Left colon (tissue), 2 donors: Measurements from ENCODE around the gene CREB3L2. TPM values are rescaled to one million over a fixed set of nuclear protein-coding genes. Genes with fewer than 3 reads are reported as not detected.
A peak's percentile ranks its signal among the peaks of the same experiment; 100 is the strongest.
"Not testable (repeated sequence)": the region's sequence is repeated elsewhere in the genome, so short reads cannot be mapped to it uniquely, and the experiment has no call there.

ENCODE experiments used
- ATAC-seq: fragments of 200-7000 bp; cut with Tn5 transposase; one replicate; pipeline ENCODE4 v1.9.1; 2020; ENCODE audit warnings: mild to moderate bottlenecking, moderate library complexity
- DNase-seq, 2 donors: peaks; one replicate each; pipeline ENCODE4 v3.0.0-alpha.2; 2020
- intact Hi-C, 2 donors: fragments of 100-400 bp; cut with DNase I in 1 of 2; cut with micrococcal nuclease in 1 of 2; formaldehyde crosslinking; loops; one replicate each; pipeline versions ENCODE4 v1.11.2 to v1.14.0; 2022; cut with DNase I, micrococcal nuclease
- total RNA-seq, 2 donors: library from RNA; stranded (reverse); fragmentation: NEBNext Ultra II Directional; extraction: Animal tissue kit (Norgen Biotek cat#: 25700); gene quantifications; one replicate each; pipeline ENCODE4 v1.2.1, GENCODE V29; 2021
- donor health status: DM: no; HTN: no; CAD: no.
- donor health status: DM: yes; HTN: yes; CAD: no.

Gene CREB3L2
- total RNA-seq, 2 donors from 2014 or later = 39.2 to 41.5 TPM

DNA sequence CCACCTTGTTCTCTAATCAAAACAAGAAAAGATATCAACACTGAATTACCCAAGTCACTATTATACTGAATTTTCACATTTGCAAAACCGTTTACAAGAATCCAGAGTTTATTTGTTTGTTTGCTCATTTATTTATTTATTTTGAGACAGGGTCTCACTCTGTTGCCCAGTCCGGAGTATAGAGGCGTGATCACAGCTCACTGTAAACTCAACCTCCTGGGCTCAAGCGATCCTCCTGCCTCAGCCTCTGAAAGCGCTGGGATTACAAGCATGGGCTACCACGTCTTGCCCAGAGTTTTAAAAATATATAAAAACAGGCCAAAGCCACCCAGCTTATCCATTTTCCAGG is 8.5 kb downstream of the CREB3L2 start:
- intact Hi-C loops = loop anchor here in 1 of 2 donors (10.0 kb wide), 1 partner anchor 49 kb away; no protein-coding TSS in a partner anchor
- DNase-seq (no peak), ATAC-seq (no peak)

DNA sequence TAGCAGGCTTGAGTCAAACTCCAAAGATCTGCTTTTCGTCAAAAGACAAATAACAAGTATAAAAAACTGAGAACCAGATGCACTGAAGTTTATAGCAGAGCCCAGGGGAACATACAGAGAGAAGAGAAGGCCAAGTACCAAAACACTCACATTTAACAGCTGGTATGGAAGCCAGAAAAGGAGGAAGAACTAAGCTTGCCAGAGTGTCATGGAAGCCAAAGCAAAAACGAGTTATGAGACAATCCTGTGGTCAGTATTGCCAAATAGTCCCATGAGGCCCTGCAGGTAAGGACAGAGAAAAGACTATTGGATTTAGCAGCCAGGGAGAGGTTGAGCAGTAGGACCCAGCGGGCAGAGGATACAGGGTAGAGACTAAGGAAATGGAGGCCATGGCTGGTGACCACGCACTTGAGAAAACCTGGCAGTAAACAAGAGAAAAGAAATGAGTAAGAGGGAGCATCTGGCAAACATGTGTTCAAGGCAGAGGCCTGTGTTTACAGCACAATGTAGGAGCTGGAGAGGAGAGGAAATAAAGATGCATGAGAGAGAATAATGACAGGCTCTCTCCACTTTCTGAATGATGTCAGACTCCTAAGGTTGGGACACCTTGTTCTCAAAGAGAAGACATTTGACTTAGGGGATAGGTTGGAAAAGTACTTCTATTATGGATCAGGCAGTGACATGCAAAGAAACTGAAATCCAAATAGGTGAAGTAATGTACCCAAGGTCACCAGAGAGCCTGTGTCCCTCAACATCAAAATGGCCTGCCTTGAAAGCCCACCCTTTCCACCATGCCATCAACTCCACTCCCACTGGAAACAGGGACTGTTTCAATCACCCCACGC is 9.1 kb downstream of the CREB3L2 start:
- peak in 1 of 2 donors; percentile 75 for DNase-seq
- intact Hi-C loops = loop anchor here in 1 of 2 donors (10.0 kb wide), 1 partner anchor 48 kb away; no protein-coding TSS in a partner anchor
- peak; percentile 46 for ATAC-seq

DNA sequence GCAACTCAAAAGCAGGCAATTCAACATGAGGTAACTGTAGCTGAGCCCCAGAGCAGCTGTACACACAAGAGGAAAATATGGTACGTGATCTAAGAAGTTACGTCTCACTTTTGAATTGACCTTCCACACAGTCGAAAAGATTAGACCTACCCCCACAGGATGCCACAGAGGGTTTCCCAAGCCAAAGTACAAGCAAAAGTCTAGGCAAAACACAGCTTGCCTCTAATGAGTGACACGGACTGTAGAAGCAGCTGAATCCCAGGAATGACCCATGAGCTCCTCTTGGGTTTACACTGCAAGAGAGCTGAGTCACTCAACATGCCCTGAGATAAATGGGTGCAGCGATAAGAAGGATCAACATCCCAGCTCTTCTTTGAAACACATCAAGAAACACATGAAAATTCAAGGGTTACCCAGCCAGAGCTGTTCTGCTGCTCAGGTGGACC is 9.8 kb downstream of the CREB3L2 start:
- intact Hi-C loops = loop anchor here in 1 of 2 donors (10.0 kb wide), 1 partner anchor 47 kb away; no protein-coding TSS in a partner anchor
- DNase-seq (no peak), ATAC-seq (peak; percentile 13)

DNA sequence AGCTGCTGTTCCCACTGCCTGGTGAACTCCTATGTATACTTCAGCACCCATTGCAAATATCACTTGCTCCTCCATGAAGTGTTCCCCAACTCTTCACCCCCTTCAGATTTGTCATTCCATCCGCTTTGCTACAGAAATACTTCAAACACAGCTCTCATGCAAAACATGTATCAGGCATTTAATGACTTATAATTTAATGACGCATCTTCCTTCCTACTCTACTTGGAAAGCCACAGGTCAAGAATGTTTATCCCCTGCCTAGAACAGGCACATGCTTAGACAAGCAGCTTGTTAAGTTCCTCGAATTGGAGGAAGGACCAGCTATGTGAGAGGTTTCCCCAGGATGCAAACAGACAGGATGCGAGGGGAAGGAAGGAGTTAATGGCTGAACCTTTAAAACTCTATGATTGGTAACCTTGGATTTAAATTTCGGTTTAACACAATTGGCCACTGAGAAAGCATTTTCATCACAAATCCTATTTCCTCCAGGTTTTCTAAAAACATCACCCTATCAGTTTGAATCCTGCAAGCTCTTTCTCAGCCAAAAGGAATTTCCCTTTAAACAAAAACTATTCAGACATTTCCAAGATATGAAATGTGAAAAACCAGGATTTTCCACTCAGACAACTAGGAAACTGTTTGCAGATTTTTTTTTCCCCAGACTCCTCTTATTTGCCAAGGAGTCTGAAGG is 11.5 kb downstream of the CREB3L2 start:
- intact Hi-C loops = loop anchor here in 1 of 2 donors (10.0 kb wide), 1 partner anchor 46 kb away; no protein-coding TSS in a partner anchor
- DNase-seq (no peak), ATAC-seq (no peak)

DNA sequence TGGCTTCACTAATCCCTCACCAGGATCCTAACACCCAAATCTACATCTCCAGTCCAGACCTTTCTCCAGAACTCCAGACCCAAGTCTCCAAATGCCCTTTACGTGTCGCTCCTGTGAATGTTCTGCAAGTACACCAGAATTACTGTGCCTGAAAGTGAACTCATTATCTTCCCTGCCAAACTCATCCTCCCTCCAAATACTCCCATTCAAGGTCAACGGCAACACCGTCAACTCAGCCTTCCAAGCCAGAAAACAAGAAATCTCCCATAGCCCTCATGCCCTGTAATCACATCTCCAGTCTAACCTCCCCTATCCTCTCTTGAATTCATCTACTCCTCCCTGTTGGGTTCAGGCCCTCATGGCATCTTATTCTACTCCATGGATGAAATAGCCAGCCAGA is 12.3 kb downstream of the CREB3L2 start:
- ATAC-seq (no peak), DNase-seq (no peak)
- intact Hi-C loops = no loop called here

DNA sequence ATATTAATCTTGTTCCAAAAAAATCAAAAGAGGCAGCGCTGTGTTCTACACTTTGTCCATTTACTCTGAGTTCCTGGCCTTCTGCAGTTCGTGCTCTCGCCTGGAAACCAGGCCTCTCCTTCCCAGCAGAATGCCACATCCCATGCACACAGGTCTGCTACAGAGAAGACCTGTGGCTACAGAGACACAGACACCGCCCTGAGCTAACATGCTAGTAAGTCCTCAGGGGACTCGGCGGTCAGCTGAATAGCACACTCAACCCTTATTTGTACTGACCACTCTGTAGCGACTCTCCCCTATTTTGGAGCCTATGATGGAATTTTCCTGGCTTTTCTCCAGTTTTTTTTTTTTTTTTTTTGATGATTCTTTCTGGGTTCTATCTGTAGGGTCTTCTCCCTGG is 12.8 kb downstream of the CREB3L2 start:
- intact Hi-C loops = no loop called here
- DNase-seq (no peak), ATAC-seq (no peak)

DNA sequence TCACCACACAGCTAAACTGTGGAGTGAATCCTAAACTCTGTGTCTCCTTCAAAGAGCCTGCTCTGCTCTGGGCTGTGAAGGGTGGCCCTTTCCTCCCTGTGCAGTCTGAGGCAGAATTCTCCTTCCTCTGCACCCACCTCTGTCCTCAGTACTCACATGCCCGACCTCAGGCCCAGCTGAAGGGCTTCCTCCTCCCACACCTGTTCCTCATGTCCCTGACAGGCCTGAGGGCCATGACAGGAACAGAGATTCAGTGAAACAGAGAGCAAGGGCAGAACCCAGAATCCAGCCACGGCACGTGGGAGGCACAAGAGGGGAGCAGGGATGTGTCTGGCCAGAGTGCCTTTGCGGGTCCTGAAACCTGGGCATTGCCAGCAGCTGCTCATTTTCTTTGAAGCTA is 13.9 kb downstream of the CREB3L2 start:
- no peak for DNase-seq
- intact Hi-C loops = no loop called here
- no peak for ATAC-seq

DNA sequence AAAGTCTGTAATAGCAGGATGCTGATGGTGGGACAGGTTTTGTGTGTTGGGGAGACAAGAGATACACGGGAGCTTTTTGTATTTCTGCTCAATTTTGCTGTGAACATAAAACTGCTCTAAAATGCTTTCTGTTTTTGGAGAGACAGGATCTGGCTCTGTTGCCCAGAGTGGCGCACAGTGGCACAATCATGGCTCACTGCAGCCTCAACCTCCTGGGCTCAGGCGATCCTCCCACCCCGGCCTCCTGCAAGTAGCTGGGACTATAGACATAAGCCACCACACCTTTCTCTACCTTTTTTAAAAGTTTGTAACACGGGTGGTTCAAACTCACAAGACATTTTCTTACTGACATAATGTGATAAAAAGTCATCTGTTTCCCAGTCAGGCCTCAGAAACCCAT is 14.3 kb downstream of the CREB3L2 start:
- no peak for ATAC-seq
- DNase-seq = no peak
- intact Hi-C loops = no loop called here

DNA sequence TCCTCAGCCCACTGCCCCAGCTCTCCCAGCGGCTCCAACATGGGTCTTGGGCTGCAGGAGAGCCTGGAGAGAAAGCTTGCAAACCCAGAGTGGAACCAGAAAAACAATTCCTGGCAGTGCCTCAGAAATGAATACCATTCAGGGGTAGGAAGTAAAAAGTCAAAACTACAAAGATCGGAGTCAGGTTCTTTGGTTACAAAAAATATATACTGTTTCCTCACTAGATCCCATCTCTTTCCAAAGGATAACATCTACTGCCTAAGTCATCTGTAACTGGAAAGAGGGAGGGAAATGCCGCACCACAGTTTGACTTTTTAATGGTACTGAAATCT is 14.9 kb downstream of the CREB3L2 start:
- intact Hi-C loops = no loop called here
- ATAC-seq (no peak), DNase-seq (no peak)

DNA sequence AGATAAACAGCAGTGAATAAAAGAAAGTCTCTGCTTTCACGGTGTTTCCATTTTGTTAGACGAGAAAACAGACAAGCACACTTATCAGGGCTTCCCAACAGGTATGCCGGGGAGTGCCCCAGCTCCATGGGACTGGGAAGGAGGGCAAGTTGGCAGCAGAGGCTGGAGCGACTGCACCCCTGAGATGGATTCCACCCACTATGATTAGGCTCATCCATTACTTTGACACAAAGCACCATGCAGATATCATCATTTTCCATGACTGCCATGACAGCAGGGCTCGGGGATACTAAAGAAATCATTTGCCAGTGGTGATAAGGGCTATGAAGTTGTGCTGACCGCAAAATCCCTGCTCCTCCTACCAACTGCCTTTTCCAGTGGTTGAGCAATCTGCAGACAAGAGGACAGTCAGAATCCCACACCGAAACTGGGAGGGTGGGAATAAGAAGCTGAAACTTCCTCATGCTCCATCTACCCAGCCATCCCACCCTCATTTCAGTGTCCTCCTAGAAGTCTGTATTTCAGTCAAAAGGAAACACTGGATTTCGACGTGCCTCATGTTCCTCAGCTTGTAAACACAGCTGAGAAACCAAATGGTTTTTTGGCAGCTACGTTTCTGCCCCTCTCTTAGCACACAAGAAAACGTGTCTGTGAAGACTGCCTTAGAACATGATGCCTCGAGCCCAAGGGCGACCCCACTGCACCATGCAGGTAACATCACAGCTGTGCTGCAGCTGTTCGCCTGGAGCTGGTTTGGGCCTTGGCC is 15.5 kb downstream of the CREB3L2 start:
- no peak for DNase-seq
- no peak for ATAC-seq
- intact Hi-C loops = no loop called here

DNA sequence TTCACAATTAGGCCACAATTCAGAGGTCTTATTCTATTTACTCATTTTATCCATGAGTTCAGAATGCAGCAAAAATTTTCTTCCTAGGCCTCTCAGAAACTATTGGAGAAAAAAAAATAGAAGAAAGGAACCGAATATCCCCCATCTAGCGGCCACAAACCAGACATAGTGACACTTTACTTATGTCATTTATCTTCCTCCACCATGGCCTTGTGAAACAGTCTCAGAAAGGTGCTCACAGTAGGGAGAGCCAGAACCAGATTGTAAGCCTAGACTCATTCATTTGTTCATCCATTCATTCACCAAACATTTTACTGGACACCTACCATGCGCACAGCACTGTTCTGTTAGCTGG is 16.0 kb downstream of the CREB3L2 start:
- intact Hi-C loops = no loop called here
- ATAC-seq (no peak), DNase-seq (no peak)

DNA sequence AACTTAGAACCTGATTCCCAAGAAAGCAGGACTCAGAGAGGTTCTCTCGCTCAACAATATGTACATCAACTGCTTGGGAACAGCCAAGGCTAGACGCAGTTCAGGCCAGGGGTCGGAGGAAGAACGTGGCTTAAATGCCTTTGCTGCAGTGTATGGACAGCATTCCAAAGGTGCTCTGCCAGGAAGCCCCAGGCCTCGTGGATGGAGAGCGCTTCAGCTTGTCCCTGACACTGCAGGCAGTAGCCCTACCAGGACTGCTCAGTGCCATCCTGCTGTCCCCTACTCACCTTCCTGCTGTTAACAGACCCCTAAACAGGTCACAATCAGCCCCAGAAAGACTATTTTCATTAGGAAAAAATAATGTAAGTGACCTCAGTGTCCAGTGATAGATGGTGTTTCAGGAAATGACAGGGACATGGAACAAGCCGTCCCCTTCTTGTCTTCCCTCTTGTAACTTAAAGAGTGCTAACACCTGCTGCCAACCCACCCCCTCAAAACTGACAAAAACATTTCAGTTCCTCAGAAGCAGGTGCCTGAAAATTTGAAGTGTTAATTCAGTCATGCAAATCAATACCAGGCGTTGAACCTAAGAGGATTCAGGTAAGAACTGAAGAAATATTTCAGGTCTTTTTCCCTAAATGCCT is 16.5 kb downstream of the CREB3L2 start:
- intact Hi-C loops = no loop called here
- no peak for DNase-seq
- ATAC-seq = no peak

DNA sequence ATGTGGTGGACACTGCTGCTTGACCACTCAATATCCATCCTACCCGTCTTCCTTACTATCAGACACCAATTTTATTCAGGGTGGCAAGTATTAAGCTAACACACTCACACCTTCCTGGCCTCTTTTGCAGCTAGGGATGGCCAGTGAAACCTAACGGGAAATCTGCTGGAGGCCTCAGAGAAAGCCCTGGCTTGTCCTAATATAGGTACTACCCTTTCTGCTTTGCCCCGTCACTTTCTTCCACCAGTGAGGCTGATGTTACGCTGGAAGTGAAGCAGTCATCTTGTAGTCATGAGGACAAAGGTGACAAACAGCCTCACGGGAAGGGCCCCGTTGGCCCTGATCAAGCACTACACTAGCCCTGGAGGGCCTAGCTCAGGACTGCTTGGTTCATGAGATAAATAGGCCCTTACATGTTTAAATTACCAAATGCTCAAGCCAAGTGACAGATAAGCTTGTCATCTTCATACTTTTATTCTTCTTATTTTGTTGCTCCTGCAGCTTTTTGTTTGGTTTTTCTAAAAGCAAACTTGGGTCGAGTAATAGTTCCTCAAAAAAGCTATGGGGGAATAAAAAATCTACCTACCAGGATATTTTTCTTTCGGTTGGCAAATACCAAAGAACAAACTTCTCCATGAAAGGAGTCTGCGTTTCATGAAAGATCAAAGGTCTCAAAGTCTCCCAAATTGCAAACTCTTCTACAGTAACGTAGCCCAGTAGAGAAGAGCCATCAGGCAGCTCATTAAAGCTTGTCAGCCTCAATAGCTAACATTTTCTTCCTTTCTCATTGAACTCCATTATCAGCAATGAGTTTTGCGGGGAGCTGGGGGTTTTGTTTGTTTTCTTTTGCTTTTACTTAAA is 17.5 kb downstream of the CREB3L2 start:
- intact Hi-C loops = no loop called here
- ATAC-seq = peak; percentile 54
- no peak for DNase-seq

DNA sequence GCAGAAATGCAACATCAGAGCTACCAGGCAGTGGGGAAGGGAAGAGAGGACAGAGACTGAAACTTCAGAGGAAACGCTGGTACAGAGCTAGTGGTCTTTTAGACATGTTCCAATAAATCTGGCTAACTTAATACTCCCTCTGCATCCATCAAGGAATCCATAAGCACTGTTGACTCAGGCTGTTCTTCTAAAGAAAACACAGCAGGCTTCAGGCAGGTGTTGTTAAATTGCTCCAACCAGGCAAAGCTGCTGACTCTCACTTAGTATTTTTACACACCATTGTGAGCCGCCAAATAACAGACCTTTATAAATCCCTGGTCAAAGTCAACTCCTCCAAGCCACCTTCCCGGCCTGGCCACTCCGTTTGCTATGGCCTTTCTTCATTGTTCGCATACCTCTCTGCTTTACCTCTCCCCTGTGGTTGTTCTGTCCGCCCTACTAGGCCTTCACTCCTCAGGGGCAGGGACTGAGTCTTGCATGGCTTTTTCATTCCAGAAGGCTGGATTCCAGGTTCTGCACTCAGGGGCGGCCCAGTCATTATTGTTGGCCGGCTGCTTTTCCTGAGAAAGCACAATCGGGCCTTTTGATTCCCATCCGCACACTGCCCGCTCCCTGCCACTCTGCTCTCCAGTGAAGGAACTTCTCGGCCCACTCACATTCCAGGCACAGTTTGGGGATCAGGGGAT is 18.4 kb downstream of the CREB3L2 start:
- intact Hi-C loops = no loop called here
- DNase-seq (no peak), ATAC-seq (no peak)

DNA sequence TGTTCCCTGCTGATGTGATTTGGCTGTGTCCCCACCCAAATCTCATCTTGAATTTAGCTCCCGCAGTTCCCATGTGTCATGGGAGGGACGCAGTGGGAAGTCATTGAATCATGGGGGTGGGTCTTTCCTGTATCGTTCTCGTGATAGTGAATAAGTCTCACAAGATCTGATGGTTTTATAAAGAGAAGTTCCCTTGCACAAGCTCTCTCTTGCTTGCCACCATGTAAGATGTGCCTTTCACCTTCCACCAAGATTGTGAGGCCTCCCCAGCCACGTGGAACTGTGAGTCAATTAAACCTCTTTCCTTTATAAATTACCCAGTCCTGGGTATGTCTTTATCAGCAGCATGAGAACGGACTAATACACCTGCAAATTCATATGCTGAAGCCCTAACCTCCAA is 19.5 kb downstream of the CREB3L2 start:
- intact Hi-C loops = not testable (repeated sequence)

DNA sequence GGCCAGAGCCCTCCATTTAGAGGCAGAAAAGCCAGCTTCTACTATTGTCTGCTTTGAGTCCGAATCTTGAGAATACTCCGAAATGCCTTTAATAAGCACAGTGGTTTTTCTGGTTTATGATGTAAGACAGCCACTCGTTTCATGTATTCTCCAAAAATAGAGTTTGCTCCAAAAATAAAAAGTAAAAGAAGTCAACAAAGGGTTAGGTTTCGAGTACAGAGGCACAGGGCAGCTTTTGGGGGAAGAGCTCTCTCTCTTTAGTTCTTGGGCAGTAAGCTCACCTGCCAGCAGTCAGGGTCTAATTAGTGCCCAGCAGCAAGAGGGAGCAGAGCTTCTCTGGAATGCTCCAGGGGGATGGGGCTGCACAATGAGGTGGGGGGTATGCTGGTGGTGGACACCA is 20.2 kb downstream of the CREB3L2 start:
- DNase-seq (no peak), ATAC-seq (no peak)
- intact Hi-C loops = no loop called here

More for the DNA sequence above, 19.5 kb downstream of the CREB3L2 start:
- ATAC-seq, DNase-seq: not testable (repeated sequence)

DNA sequence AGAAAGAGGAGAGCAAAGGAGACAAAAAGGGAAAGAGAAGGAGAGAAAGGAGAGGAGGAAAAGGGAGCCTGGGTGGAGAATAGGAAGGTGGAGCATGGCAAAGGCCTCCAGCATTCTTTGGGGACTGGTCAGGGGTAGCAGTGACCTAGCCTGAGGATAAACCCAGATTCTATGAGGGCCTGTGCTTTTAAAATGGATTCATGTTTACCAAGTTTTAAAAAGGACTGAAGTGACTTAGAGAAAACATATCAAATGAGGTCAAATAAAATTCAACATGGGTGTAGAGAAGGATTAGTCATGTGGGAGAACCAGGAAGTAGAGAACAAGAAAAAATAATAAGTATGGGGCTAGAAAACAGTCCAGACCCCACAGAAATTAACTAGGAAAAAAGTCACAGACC is 20.7 kb downstream of the CREB3L2 start:
- intact Hi-C loops = no loop called here
- DNase-seq = no peak
- no peak for ATAC-seq

DNA sequence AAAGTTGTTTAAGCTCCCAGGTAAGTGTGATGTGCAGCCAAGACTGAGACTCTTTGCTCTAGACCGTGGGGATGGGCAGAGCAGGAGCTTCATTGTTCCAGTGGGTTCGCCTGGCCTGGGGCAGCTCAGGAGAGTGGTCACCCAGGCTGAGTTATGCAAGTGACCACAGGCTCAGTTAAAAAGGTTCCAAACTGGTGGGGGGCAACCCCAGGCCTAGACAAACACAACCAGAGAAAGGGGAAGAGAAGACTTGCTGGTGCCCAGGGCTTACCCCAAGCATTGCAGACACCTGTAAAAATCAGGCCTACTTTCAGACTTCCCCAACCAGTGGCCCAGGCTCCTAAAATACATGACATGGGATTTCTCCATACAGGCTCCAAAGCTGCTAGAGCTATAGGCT is 21.6 kb downstream of the CREB3L2 start:
- DNase-seq = no peak
- no peak for ATAC-seq
- intact Hi-C loops = no loop called here
